Measurements from ENCODE around the gene HSD17B1. TPM values are rescaled to one million over a fixed set of nuclear protein-coding genes. Genes with fewer than 3 reads are reported as not detected.

Gene HSD17B1
- total and polyA plus RNA-seq, 3 experiments from 2014 or later, result 0.29 to 0.48 (median 0.37) TPM

DNA sequence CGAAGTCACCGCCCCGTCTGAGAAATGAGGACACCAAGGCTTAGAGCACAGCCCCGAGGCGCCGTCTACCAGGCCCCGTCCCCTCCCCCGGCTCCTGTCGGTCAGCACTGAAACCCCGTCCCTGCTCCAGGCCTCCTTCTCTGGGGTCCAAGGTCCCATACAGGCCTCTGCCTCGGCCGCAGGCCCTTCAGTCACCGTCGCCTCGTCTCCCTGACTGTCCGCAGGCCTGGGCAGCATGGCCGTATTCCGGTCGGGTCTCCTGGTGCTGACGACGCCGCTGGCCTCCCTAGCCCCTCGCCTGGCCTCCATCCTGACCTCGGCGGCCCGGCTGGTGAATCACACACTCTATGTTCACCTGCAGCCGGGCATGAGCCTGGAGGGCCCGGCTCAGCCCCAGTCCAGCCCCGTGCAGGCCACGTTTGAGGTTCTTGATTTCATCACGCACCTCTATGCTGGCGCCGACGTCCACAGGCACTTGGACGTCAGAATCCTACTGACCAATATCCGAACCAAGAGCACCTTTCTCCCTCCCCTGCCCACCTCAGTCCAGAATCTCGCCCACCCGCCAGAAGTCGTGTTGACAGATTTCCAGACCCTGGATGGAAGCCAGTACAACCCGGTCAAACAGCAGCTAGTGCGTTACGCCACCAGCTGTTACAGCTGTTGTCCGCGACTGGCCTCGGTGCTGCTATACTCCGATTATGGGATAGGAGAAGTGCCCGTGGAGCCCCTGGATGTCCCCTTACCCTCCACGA lies 9.8 kb downstream of the HSD17B1 start:
- Mint-ChIP-seq H3K9me3 (no peaks in the 10 kb centered on the region), H3K27me3 (no peaks in the 10 kb centered on the region), H3K36me3 (peaks cover 0 to 37% (median 3%) of the 10 kb centered on the region in 3 donors), H3K4me1 (peaks cover 33 to 46% (median 38%) of the 10 kb centered on the region in 3 donors), H3K27ac (peak overlapping the region; percentile 71 to 98 (median 96)), H3K4me3 (peak overlapping the region; percentile 84 to 99 (median 93))
- Histone ChIP-seq H3K36me3 (ENCODE audit: insufficient read depth, low read length) (peaks cover 8% of the 10 kb centered on the region), H3K27ac (ENCODE audit: low read depth, low read length) (peak overlapping the region; percentile 73), H3K27me3 (ENCODE audit: insufficient read depth, low read length, poor library complexity, severe bottlenecking) (no peaks in the 10 kb centered on the region), H3K4me1 (ENCODE audit: insufficient read depth, low read length) (peaks cover 38% of the 10 kb centered on the region), H3K4me3 (ENCODE audit: low read length) (peak overlapping the region; percentile 93), H3K9me3 (ENCODE audit: low read length) (no peaks in the 10 kb centered on the region)
- ChIA-PET POLR2A (interaction anchor here (0.9 kb wide), 1 partner anchor 24 kb away, joined by 3 read pairs; no protein-coding TSS in a partner anchor), CTCF (interaction anchor here (2.5 to 2.8 kb wide), 2 partner anchors 8 to 15 kb away, joined by 6 to 9 read pairs; partner anchors contain the start of gene PSMC3IP)
- no peak for DNase-seq

DNA sequence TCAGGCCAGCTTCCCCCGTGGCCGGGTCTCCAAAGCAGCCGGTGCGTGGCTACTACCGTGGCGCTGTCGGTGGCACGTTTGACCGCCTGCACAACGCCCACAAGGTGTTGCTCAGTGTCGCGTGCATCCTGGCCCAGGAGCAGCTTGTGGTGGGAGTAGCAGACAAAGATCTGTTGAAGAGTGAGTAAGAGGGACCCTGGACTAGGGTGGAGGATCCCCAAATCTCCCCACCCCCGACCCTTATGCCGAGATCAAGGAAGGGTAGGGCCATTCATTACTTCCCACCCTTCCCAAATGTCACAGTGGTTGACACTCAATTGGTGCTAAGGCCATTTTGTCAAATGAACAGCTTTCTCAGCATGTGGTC lies 10.4 kb downstream of the HSD17B1 start:
- Histone ChIP-seq H3K4me3 (ENCODE audit: low read length) (peak overlapping the region; percentile 93), H3K9me3 (ENCODE audit: low read length) (no peaks in the 10 kb centered on the region), H3K36me3 (ENCODE audit: insufficient read depth, low read length) (peaks cover 8% of the 10 kb centered on the region), H3K4me1 (ENCODE audit: insufficient read depth, low read length) (peaks cover 43% of the 10 kb centered on the region), H3K27ac (ENCODE audit: low read depth, low read length) (peak overlapping the region; percentile 73), H3K27me3 (ENCODE audit: insufficient read depth, low read length, poor library complexity, severe bottlenecking) (no peaks in the 10 kb centered on the region)
- CTCF ChIA-PET, result interaction anchor here (0.6 to 2.8 kb wide), 5 partner anchors 8 to 390 kb away, joined by 3 to 18 read pairs (median 6); partner anchors contain the start of gene PSMC3IP
- no peak for DNase-seq
- H3K4me1 Mint-ChIP-seq, result peaks cover 37 to 50% (median 42%) of the 10 kb centered on the region in 3 donors
- POLR2A ChIA-PET, result no interaction called here
- H3K9me3 Mint-ChIP-seq, result no peaks in the 10 kb centered on the region
- peak overlapping the region; percentile 84 to 99 (median 93) for H3K4me3 Mint-ChIP-seq
- no peaks in the 10 kb centered on the region for H3K27me3 Mint-ChIP-seq
- H3K27ac Mint-ChIP-seq, result peak overlapping the region in 7 of 8 donors; percentile 29 to 98 (median 95)
- peaks cover 0 to 40% (median 5%) of the 10 kb centered on the region in 3 donors for H3K36me3 Mint-ChIP-seq

DNA sequence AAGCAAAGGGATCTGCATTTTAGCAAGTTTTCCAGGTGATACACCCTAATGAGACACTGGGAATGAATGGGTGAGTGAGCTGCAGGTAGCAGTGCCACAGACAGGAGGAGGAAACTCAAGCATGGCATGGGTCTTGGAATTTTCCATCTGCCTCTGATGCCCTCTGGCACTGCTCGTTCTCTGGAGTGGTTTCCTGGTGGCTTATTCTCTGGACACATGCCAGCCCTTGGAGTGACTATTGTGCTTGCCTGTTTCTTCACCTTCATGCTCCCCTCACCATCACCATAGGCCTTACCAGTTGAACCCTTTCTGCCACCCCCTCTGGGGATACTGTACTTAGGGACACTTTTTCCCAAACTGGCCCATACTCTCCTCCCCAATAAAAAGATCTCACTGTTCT lies 10.8 kb downstream of the HSD17B1 start:
- Mint-ChIP-seq H3K4me3 (peak overlapping the region; percentile 83 to 99 (median 90)), H3K27ac (peak overlapping the region; percentile 29 to 98 (median 70)), H3K27me3 (no peaks in the 10 kb centered on the region), H3K4me1 (peaks cover 37 to 53% (median 43%) of the 10 kb centered on the region in 3 donors), H3K9me3 (no peaks in the 10 kb centered on the region), H3K36me3 (peaks cover 0 to 42% (median 5%) of the 10 kb centered on the region in 3 donors)
- H3K27ac ChIP-seq (ENCODE audit: low read depth, low read length), result no peak overlapping the region
- no peak for DNase-seq
- H3K36me3 ChIP-seq (ENCODE audit: insufficient read depth, low read length), result peaks cover 8% of the 10 kb centered on the region
- ChIA-PET POLR2A (interaction anchor here (0.9 kb wide), 1 partner anchor 27 kb away, joined by 3 read pairs; the partner anchor contains the start of gene NAGLU), CTCF (interaction anchor here (0.6 to 2.8 kb wide), 5 partner anchors 9 to 390 kb away, joined by 3 to 18 read pairs (median 6); partner anchors contain the start of gene PSMC3IP)
- peak overlapping the region; percentile 93 for H3K4me3 ChIP-seq (ENCODE audit: low read length)
- H3K27me3 ChIP-seq (ENCODE audit: insufficient read depth, low read length, poor library complexity, severe bottlenecking), result no peaks in the 10 kb centered on the region
- H3K4me1 ChIP-seq (ENCODE audit: insufficient read depth, low read length), result peaks cover 44% of the 10 kb centered on the region
- H3K9me3 ChIP-seq (ENCODE audit: low read length), result no peaks in the 10 kb centered on the region

DNA sequence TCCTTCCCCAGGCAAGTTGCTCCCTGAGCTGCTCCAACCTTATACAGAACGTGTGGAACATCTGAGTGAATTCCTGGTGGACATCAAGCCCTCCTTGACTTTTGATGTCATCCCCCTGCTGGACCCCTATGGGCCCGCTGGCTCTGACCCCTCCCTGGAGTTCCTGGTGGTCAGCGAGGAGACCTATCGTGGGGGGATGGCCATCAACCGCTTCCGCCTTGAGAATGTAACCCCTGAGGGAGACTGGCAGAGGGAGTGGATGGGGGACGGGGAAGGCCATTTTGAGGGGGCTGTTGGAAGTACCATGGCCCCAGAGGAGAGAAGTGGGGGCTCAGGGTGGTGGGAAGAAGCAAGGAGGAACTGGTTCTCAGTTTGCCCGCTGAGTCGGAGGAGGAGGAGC lies 11.2 kb downstream of the HSD17B1 start:
- H3K9me3 Mint-ChIP-seq, result no peaks in the 10 kb centered on the region

DNA sequence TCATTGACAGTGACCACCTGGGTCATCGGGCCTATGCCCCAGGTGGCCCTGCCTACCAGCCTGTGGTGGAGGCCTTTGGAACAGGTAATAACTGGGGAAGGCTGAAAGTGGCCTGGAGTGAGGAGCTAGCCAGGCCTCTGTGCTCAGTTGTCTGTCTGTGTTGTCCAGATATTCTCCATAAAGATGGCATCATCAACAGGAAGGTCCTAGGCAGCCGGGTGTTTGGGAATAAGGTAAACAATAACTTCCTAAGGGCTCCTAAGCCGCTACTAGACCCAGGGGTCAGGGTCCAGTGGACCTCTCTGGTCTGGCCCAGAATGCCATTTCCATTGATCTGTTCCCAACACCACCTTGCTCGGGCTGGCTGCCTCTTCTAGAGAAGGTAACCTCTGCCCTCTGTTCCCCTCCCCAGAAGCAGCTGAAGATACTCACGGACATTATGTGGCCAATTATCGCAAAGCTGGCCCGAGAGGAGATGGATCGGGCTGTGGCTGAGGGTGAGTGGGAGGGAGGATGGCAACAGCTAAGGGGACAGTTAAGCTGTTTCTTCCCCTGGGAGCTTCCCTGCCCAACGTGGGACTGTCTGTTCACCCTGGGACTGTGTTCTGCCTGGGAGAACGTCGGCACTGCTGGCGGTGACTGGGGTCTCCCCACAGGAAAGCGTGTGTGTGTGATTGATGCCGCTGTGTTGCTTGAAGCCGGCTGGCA lies 12.2 kb downstream of the HSD17B1 start:
- Histone ChIP-seq H3K27me3 (ENCODE audit: insufficient read depth, low read length, poor library complexity, severe bottlenecking) (no peaks in the 10 kb centered on the region), H3K4me1 (ENCODE audit: insufficient read depth, low read length) (peaks cover 52% of the 10 kb centered on the region), H3K4me3 (ENCODE audit: low read length) (no peak overlapping the region), H3K9me3 (ENCODE audit: low read length) (no peaks in the 10 kb centered on the region), H3K27ac (ENCODE audit: low read depth, low read length) (no peak overlapping the region), H3K36me3 (ENCODE audit: insufficient read depth, low read length) (peaks cover 20% of the 10 kb centered on the region)
- ChIA-PET CTCF (interaction anchor here (1.3 to 2.8 kb wide), 4 partner anchors 10 to 33 kb away, joined by 3 to 18 read pairs (median 8); partner anchors contain the start of gene PSMC3IP), POLR2A (interaction anchor here (0.9 to 1.0 kb wide), 2 partner anchors 13 to 22 kb away, joined by 3 read pairs; no protein-coding TSS in a partner anchor)
- H3K4me1 Mint-ChIP-seq, result peaks cover 38 to 65% (median 47%) of the 10 kb centered on the region in 3 donors
- peaks cover 0 to 56% (median 6%) of the 10 kb centered on the region in 3 donors for H3K36me3 Mint-ChIP-seq
- DNase-seq, result no peak
- H3K4me3 Mint-ChIP-seq, result peak overlapping the region in 6 of 7 donors; percentile 36 to 82 (median 60)
- no peaks in the 10 kb centered on the region for H3K9me3 Mint-ChIP-seq
- peak overlapping the region in 5 of 8 donors; percentile 12 to 98 (median 68) for H3K27ac Mint-ChIP-seq
- no peaks in the 10 kb centered on the region for H3K27me3 Mint-ChIP-seq

More for the DNA sequence above, 11.2 kb downstream of the HSD17B1 start:
- peaks cover 10% of the 10 kb centered on the region for H3K36me3 ChIP-seq (ENCODE audit: insufficient read depth, low read length)
- H3K4me3 ChIP-seq (ENCODE audit: low read length), result peak overlapping the region; percentile 93
- no peaks in the 10 kb centered on the region for H3K9me3 ChIP-seq (ENCODE audit: low read length)
- H3K4me1 ChIP-seq (ENCODE audit: insufficient read depth, low read length), result peaks cover 48% of the 10 kb centered on the region
- H3K27ac Mint-ChIP-seq, result peak overlapping the region in 6 of 8 donors; percentile 46 to 98 (median 70)
- H3K27ac ChIP-seq (ENCODE audit: low read depth, low read length), result no peak overlapping the region
- H3K36me3 Mint-ChIP-seq, result peaks cover 0 to 46% (median 5%) of the 10 kb centered on the region in 3 donors
- peak overlapping the region; percentile 83 to 99 (median 90) for H3K4me3 Mint-ChIP-seq
- no peaks in the 10 kb centered on the region for H3K27me3 ChIP-seq (ENCODE audit: insufficient read depth, low read length, poor library complexity, severe bottlenecking)
- ChIA-PET POLR2A (interaction anchor here (0.9 kb wide), 2 partner anchors 14 to 27 kb away, joined by 3 read pairs; partner anchors contain the start of gene NAGLU), CTCF (interaction anchor here (1.3 to 2.8 kb wide), 4 partner anchors 9 to 31 kb away, joined by 3 to 18 read pairs (median 8); partner anchors contain the start of gene PSMC3IP)
- no peaks in the 10 kb centered on the region for H3K27me3 Mint-ChIP-seq
- H3K4me1 Mint-ChIP-seq, result peaks cover 38 to 57% (median 47%) of the 10 kb centered on the region in 3 donors
- DNase-seq, result no peak

DNA sequence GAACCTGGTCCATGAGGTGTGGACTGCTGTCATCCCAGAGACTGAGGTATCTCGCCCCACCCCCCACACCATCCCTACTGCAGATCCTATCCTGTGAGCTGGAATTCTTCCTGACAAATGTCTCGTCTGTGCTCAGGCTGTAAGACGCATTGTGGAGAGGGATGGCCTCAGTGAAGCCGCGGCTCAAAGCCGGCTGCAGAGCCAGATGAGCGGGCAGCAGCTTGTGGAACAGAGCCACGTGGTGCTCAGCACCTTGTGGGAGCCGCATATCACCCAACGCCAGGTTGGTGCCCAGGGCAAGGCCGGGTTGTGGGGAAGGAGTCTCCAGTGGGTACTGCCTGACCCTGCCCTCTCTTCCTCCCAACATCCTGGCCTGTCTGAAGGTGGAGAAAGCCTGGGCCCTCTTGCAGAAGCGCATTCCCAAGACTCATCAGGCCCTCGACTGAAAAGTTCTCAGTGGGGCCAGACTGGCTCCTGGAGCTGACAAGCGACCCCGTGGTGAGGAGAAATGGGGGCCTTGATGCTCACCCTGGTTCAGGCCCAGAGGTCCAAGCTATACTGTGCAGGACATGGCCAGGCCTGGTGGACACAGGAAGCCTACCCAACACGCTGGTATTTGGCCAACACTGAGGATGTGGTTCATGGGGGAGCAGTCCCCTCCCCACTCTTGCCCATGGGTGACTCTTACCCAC lies 12.9 kb downstream of the HSD17B1 start:
- peak overlapping the region in 5 of 7 donors; percentile 36 to 96 (median 94) for H3K4me3 Mint-ChIP-seq
- peaks cover 24% of the 10 kb centered on the region for H3K36me3 ChIP-seq (ENCODE audit: insufficient read depth, low read length)
- CTCF ChIA-PET, result interaction anchor here (2.4 to 2.9 kb wide), 4 partner anchors 11 to 17 kb away, joined by 6 to 23 read pairs (median 14); partner anchors contain the start of gene PSMC3IP
- no peak for DNase-seq
- H3K4me1 Mint-ChIP-seq, result peaks cover 37 to 62% (median 45%) of the 10 kb centered on the region in 3 donors
- H3K27me3 ChIP-seq (ENCODE audit: insufficient read depth, low read length, poor library complexity, severe bottlenecking), result no peaks in the 10 kb centered on the region
- no peaks in the 10 kb centered on the region for H3K9me3 Mint-ChIP-seq
- H3K27ac ChIP-seq (ENCODE audit: low read depth, low read length), result peak overlapping the region; percentile 66
- H3K9me3 ChIP-seq (ENCODE audit: low read length), result no peaks in the 10 kb centered on the region
- H3K27ac Mint-ChIP-seq, result peak overlapping the region in 7 of 8 donors; percentile 81 to 98 (median 95)
- H3K4me1 ChIP-seq (ENCODE audit: insufficient read depth, low read length), result peaks cover 52% of the 10 kb centered on the region
- no peaks in the 10 kb centered on the region for H3K27me3 Mint-ChIP-seq
- no peak overlapping the region for H3K4me3 ChIP-seq (ENCODE audit: low read length)
- peaks cover 0 to 62% (median 6%) of the 10 kb centered on the region in 3 donors for H3K36me3 Mint-ChIP-seq
- POLR2A ChIA-PET, result interaction anchor here (1.4 to 2.5 kb wide), 2 partner anchors 11 to 12 kb away, joined by 4 to 12 read pairs; partner anchors contain the start of gene PSMC3IP
